ENCODE measurements around the gene GDI1. TPM values are rescaled to one million over a fixed set of nuclear protein-coding genes. Genes with fewer than 3 reads are reported as not detected.

Gene GDI1
- polyA plus RNA-seq, 2 of the 4 experiments (the other 2 are of a cell fraction) = 124 to 128 TPM

DNA sequence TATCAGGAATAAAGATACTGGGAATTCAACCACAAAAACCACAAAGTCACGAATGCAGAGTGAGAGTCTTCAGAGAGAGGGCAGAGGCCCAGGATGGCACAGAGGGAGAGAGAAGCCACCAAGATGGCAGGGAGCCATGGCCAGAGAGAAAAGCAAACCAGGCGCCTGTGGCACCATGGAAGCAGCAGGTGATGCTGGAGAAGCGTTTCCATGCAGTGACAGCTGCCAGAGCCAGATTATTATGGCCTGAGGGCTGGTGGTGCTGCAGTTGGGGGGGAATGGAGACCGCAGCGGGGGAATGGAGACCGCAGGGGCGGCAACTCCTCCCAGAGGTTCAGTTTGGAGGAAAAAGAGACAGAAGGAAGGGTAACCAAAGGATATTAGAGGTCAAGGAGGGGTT, 19.8 kb upstream of the GDI1 start:
- no peaks in the 10 kb centered on the region for H3K9me3 ChIP-seq
- no peak overlapping the region for H3K4me2 ChIP-seq
- DNase-seq (ENCODE audit: low read depth in 1 of 2, low spot score in 1 of 2) (no peak), ATAC-seq (no peak), FAIRE-seq (no peak)
- WGBS (ENCODE audit: missing lambda C conversion rate) = 84% methylated on average over 7 of the region's 7 CpGs
- H3K27ac ChIP-seq = no peak overlapping the region
- peaks cover 9% of the 10 kb centered on the region for H3K4me1 ChIP-seq
- TF ChIP-seq, protein P1, sequence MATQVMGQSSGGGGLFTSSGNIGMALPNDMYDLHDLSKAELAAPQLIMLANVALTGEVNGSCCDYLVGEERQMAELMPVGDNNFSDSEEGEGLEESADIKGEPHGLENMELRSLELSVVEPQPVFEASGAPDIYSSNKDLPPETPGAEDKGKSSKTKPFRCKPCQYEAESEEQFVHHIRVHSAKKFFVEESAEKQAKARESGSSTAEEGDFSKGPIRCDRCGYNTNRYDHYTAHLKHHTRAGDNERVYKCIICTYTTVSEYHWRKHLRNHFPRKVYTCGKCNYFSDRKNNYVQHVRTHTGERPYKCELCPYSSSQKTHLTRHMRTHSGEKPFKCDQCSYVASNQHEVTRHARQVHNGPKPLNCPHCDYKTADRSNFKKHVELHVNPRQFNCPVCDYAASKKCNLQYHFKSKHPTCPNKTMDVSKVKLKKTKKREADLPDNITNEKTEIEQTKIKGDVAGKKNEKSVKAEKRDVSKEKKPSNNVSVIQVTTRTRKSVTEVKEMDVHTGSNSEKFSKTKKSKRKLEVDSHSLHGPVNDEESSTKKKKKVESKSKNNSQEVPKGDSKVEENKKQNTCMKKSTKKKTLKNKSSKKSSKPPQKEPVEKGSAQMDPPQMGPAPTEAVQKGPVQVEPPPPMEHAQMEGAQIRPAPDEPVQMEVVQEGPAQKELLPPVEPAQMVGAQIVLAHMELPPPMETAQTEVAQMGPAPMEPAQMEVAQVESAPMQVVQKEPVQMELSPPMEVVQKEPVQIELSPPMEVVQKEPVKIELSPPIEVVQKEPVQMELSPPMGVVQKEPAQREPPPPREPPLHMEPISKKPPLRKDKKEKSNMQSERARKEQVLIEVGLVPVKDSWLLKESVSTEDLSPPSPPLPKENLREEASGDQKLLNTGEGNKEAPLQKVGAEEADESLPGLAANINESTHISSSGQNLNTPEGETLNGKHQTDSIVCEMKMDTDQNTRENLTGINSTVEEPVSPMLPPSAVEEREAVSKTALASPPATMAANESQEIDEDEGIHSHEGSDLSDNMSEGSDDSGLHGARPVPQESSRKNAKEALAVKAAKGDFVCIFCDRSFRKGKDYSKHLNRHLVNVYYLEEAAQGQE (IDR thresholded peaks at IDR 0.05) = no peak
- TF ChIP-seq TP53 (CRISPR knock-in tag; IDR thresholded peaks at IDR 0.05) (no peak), FOSL2 (IDR thresholded peaks at IDR 0.05) (no peak), FOSL2 (CRISPR knock-in tag; IDR thresholded peaks at IDR 0.05) (no peak), RARB (CRISPR knock-in tag; IDR thresholded peaks at IDR 0.05) (no peak), MAFK (IDR thresholded peaks at IDR 0.05; ENCODE audit: partially characterized antibody) (no peak), CBX2 (IDR thresholded peaks at IDR 0.05; ENCODE audit: borderline replicate concordance, low read depth) (no peak), FOXS1 (CRISPR knock-in tag; IDR thresholded peaks at IDR 0.05) (no peak), RNF2 (IDR thresholded peaks at IDR 0.05; ENCODE audit: borderline replicate concordance, low read depth) (no peak), ESRRA (IDR thresholded peaks at IDR 0.05; ENCODE audit: borderline replicate concordance, low read length) (no peak), POLR2AphosphoS2 (conservative IDR thresholded peaks at IDR 0.05; ENCODE audit: low read length) (no peak), NPAS2 (CRISPR knock-in tag; IDR thresholded peaks at IDR 0.05; ENCODE audit: borderline replicate concordance) (no peak), ZFP36 (IDR thresholded peaks at IDR 0.05; ENCODE audit: borderline replicate concordance, partially characterized antibody) (no peak), HES2 (IDR thresholded peaks at IDR 0.05) (no peak), NR3C1 (IDR thresholded peaks at IDR 0.05) (no peak), JUN (IDR thresholded peaks at IDR 0.05) (no peak), PBX3 (IDR thresholded peaks at IDR 0.05) (no peak), CHD4 (IDR thresholded peaks at IDR 0.05; ENCODE audit: borderline replicate concordance) (no peak), PHF8 (IDR thresholded peaks at IDR 0.05; ENCODE audit: borderline replicate concordance, low read depth) (no peak), HOXA7 (CRISPR knock-in tag; IDR thresholded peaks at IDR 0.05) (no peak), CEBPB (IDR thresholded peaks at IDR 0.05) (no peak)
- CTCF ChIA-PET = interaction anchor here (1.1 kb wide), 1 partner anchor 18 kb away, joined by 3 read pairs; no protein-coding TSS in a partner anchor
- H3K4me3 ChIP-seq = no peak overlapping the region
- POLR2A ChIA-PET = no interaction called here

GRCh38 chrX:154419189-154419588, 17.8 kb upstream of the GDI1 start:
- Histone ChIP-seq H3K9me3 (no peaks in the 10 kb centered on the region), H3K4me2 (no peak overlapping the region), H3K27ac (no peak overlapping the region), H3K4me1 (no peaks in the 10 kb centered on the region), H3K4me3 (no peak overlapping the region)
- 92% methylated on average over 7 of the region's 8 CpGs for WGBS (ENCODE audit: missing lambda C conversion rate)
- ChIA-PET CTCF (interaction anchor here (1.4 kb wide), 1 partner anchor 115 kb away, joined by 3 read pairs; no protein-coding TSS in a partner anchor), POLR2A (no interaction called here)
- FAIRE-seq (no peak), DNase-seq (ENCODE audit: low read depth in 1 of 2, low spot score in 1 of 2) (no peak), ATAC-seq (no peak)
- TF ChIP-seq HOXB13 (CRISPR knock-in tag; IDR thresholded peaks at IDR 0.05; ENCODE audit: low read depth) = no peak
- TF ChIP-seq, protein P2, sequence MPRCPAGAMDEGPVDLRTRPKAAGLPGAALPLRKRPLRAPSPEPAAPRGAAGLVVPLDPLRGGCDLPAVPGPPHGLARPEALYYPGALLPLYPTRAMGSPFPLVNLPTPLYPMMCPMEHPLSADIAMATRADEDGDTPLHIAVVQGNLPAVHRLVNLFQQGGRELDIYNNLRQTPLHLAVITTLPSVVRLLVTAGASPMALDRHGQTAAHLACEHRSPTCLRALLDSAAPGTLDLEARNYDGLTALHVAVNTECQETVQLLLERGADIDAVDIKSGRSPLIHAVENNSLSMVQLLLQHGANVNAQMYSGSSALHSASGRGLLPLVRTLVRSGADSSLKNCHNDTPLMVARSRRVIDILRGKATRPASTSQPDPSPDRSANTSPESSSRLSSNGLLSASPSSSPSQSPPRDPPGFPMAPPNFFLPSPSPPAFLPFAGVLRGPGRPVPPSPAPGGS (IDR thresholded peaks at IDR 0.05) = no peak
- no peak for TF ChIP-seq BHLHE40 (IDR thresholded peaks at IDR 0.05; ENCODE audit: low read depth, low read length)
- TF ChIP-seq HDAC2 (IDR thresholded peaks at IDR 0.05) = no peak
- no peak for TF ChIP-seq HOXA7 (CRISPR knock-in tag; IDR thresholded peaks at IDR 0.05)
